H1 (cell line): ENCODE measurements around the gene BAHD1. TPM values are rescaled to one million over a fixed set of nuclear protein-coding genes. Genes with fewer than 3 reads are reported as not detected.

Experiments
- CTCF ChIA-PET: fragments of 300-600 bp; sonication (Branson Sonifier 250); formaldehyde crosslinking; loops from one replicate; lab custom pipeline; 2021; ENCODE audit not compliant: partially characterized antibody; lab: Charles Lee
- POLR2A ChIA-PET: fragments of 300-600 bp; sonication (Branson Sonifier 250); formaldehyde crosslinking; loops from one replicate; lab custom pipeline; 2021; ENCODE audit warnings: inconsistent platforms; ENCODE audit not compliant: partially characterized antibody; lab: Charles Lee
- DNase-seq, 2 experiments: peaks; one replicate each; pipeline versions ENCODE4 v3.0.0 to v3.0.0-alpha.2; 2010 to 2022; ENCODE audit warnings: low spot score in 2 of 2, low read depth in 1 of 2, mixed read lengths in 1 of 2
- FAIRE-seq: peaks from 2 replicates; lab custom pipeline; 2011; peaks lifted over from hg19 to GRCh38; lab: Jason Lieb, UNC
- H2AFZ ChIP-seq: 2 replicates; pipeline ENCODE4 v1.8.1; 2012; ENCODE audit warnings: low read length, inconsistent platforms
- H2AK5ac ChIP-seq: 2 replicates; pipeline ENCODE4 v1.6.1; 2013; ENCODE audit warnings: low read depth, low read length
- H2BK120ac ChIP-seq: replicated peaks from 2 replicates; pipeline ENCODE3; 2013; ENCODE audit warnings: low read depth, low read length, inconsistent platforms
- H2BK12ac ChIP-seq: 2 replicates; pipeline ENCODE4 v1.6.1; 2013; ENCODE audit warnings: low read depth, low read length
- H2BK15ac ChIP-seq: 2 replicates; pipeline ENCODE4 v1.6.1; 2013; ENCODE audit warnings: low read length
- H2BK20ac ChIP-seq: 2 replicates; pipeline ENCODE4 v1.6.1; 2013; ENCODE audit warnings: low read length
- H2BK5ac ChIP-seq: 2 replicates; pipeline ENCODE4 v1.6.1; 2013; ENCODE audit warnings: low read depth, low read length
- H3K14ac ChIP-seq: 2 replicates; pipeline ENCODE4 v1.6.1; 2013; ENCODE audit warnings: inconsistent platforms; ENCODE audit not compliant: insufficient read length
- H3K18ac ChIP-seq: 2 replicates; pipeline ENCODE4 v1.6.1; 2013; ENCODE audit warnings: low read length; ENCODE audit errors: extremely low read depth
- H3K23ac ChIP-seq: 2 replicates; pipeline ENCODE4 v1.6.1; 2013; ENCODE audit warnings: inconsistent platforms; ENCODE audit not compliant: insufficient read length
- H3K23me2 ChIP-seq: 2 replicates; pipeline ENCODE4 v1.6.1; 2013; ENCODE audit warnings: low read depth, low read length
- H3K27ac ChIP-seq: 2 replicates; pipeline ENCODE4 v1.6.1; 2011; ENCODE audit warnings: low read depth, low read length, inconsistent platforms
- H3K27me3 ChIP-seq, 4 experiments: replicated peaks in 1 of 4; 1 replicate in 1 of 4; 2 replicates in 3 of 4; pipeline versions ENCODE4 v1.6.1 to v1.8.1; 2011 to 2013; ENCODE audit warnings: low read length in 3 of 4, mild to moderate bottlenecking in 3 of 4, inconsistent platforms in 2 of 4, mixed read lengths in 2 of 4, moderate library complexity in 1 of 4; ENCODE audit not compliant: control insufficient read depth in 3 of 4, insufficient read depth in 3 of 4; ENCODE audit errors: extremely low read depth in 1 of 4
- H3K36me3 ChIP-seq, 4 experiments: 2 replicates each; pipeline versions ENCODE4 v1.6.1 to v1.8.1; 2011 to 2013; ENCODE audit warnings: mild to moderate bottlenecking in 4 of 4, low read length in 3 of 4, moderate library complexity in 2 of 4, control low read depth in 1 of 4, inconsistent platforms in 1 of 4; ENCODE audit not compliant: insufficient read depth in 4 of 4, control insufficient read depth in 2 of 4
- H3K4ac ChIP-seq: replicated peaks from 2 replicates; pipeline ENCODE3; 2013; ENCODE audit warnings: low read length, low read depth, mixed read lengths, inconsistent platforms; ENCODE audit not compliant: insufficient read length
- H3K4me1 ChIP-seq, 4 experiments: replicated peaks in 1 of 4; 1 replicate in 1 of 4; 2 replicates in 3 of 4; pipeline versions ENCODE4 v1.6.1 to v1.8.1; 2011 to 2013; ENCODE audit warnings: low read length in 3 of 4, inconsistent platforms in 2 of 4, mixed read lengths in 1 of 4; ENCODE audit not compliant: insufficient read depth in 4 of 4, control insufficient read depth in 3 of 4
- H3K4me2 ChIP-seq, 2 experiments: 2 replicates each; pipeline versions ENCODE4 v1.6.1 to v1.8.1; 2011 to 2013; ENCODE audit warnings: low read depth in 2 of 2, low read length in 2 of 2, control low read depth in 1 of 2, inconsistent platforms in 1 of 2, mild to moderate bottlenecking in 1 of 2; ENCODE audit not compliant: insufficient read depth in 1 of 2
- H3K4me3 ChIP-seq, 4 experiments: fragments of 200-600, 300-600 bp in 1 of 4; sonication (generic), shearing (Covaris generic), sonication (Bioruptor Twin) in 1 of 4; 2 replicates each; pipeline versions ENCODE4 v1.5.1 to v1.8.1; 2011 to 2016; ENCODE audit warnings: low read length in 4 of 4, low read depth in 3 of 4, control low read depth in 2 of 4, inconsistent platforms in 2 of 4, mild to moderate bottlenecking in 2 of 4, mixed read lengths in 1 of 4, moderate library complexity in 1 of 4; ENCODE audit not compliant: insufficient read depth in 2 of 4; ENCODE audit errors: extremely low read depth in 1 of 4
- H3K56ac ChIP-seq: replicated peaks from 2 replicates; pipeline ENCODE3; 2013; ENCODE audit warnings: low read depth, mild to moderate bottlenecking, mixed read lengths, low read length, inconsistent platforms; ENCODE audit not compliant: insufficient read length
- H3K79me1 ChIP-seq: 2 replicates; pipeline ENCODE4 v1.6.1; 2013; ENCODE audit warnings: low read depth, low read length, control low read depth
- H3K79me2 ChIP-seq, 2 experiments: 2 replicates each; pipeline versions ENCODE4 v1.6.1 to v1.8.1; 2012 to 2013; ENCODE audit warnings: low read length in 2 of 2, mild to moderate bottlenecking in 2 of 2, inconsistent platforms in 1 of 2; ENCODE audit not compliant: insufficient read depth in 2 of 2, control insufficient read depth in 1 of 2
- H3K9ac ChIP-seq, 4 experiments: replicated peaks in 1 of 4; 1 replicate in 1 of 4; 2 replicates in 3 of 4; pipeline versions ENCODE4 v1.6.1 to v1.8.1; 2011 to 2013; ENCODE audit warnings: low read depth in 3 of 4, low read length in 3 of 4, control low read depth in 2 of 4, mild to moderate bottlenecking in 2 of 4, moderate library complexity in 2 of 4, inconsistent platforms in 1 of 4; ENCODE audit errors: extremely low read depth in 1 of 4
- H3K9me3 ChIP-seq, 2 experiments: 2 replicates each; pipeline versions ENCODE4 v1.6.1 to v1.8.1; 2012 to 2013; ENCODE audit warnings: mild to moderate bottlenecking in 2 of 2, moderate library complexity in 2 of 2, control low read depth in 1 of 2, inconsistent platforms in 1 of 2, low read depth in 1 of 2, low read length in 1 of 2, mixed read lengths in 1 of 2; ENCODE audit not compliant: insufficient read depth in 2 of 2
- H4K20me1 ChIP-seq, 2 experiments: replicated peaks in 1 of 2; 2 replicates each; pipeline versions ENCODE3 to v1.8.1; 2011 to 2013; ENCODE audit warnings: inconsistent platforms in 2 of 2, low read length in 2 of 2, mild to moderate bottlenecking in 1 of 2; ENCODE audit not compliant: insufficient read depth in 2 of 2, control insufficient read depth in 1 of 2
- H4K5ac ChIP-seq: 2 replicates; pipeline ENCODE4 v1.6.1; 2013; ENCODE audit warnings: low read length, low read depth, mixed read lengths, inconsistent platforms; ENCODE audit not compliant: insufficient read length
- H4K8ac ChIP-seq: 2 replicates; pipeline ENCODE4 v1.8.0; 2013; ENCODE audit warnings: mild to moderate bottlenecking, moderate library complexity, low read length, inconsistent platforms; ENCODE audit not compliant: insufficient read depth; ENCODE audit errors: extremely low read depth
- H4K91ac ChIP-seq: replicated peaks from 2 replicates; pipeline ENCODE3; 2013; ENCODE audit warnings: low read length, mixed read lengths, inconsistent platforms; ENCODE audit not compliant: insufficient read length
- BRCA1 ChIP-seq: IDR thresholded peaks from 2 replicates; pipeline ENCODE4 v1.6.1; 2012; ENCODE audit warnings: low read depth, low read length, improper control_type of control experiment
- EP300 ChIP-seq, 2 experiments: IDR thresholded peaks; 1 replicate in 1 of 2; 2 replicates in 1 of 2; pipeline ENCODE4 v1.6.1; 2011 to 2012; ENCODE audit warnings: low read depth in 2 of 2, low read length in 2 of 2, mild to moderate bottlenecking in 2 of 2, borderline replicate concordance in 1 of 2, inconsistent platforms in 1 of 2, moderate library complexity in 1 of 2
- FOSL1 ChIP-seq: IDR thresholded peaks from 2 replicates; pipeline ENCODE4 v1.6.1; 2011; ENCODE audit warnings: mild to moderate bottlenecking, low read depth, low read length, moderate library complexity; ENCODE audit not compliant: insufficient read depth
- GABPA ChIP-seq: IDR thresholded peaks from 2 replicates; pipeline ENCODE4 v1.6.1; 2011; ENCODE audit warnings: mild to moderate bottlenecking, low read length, moderate library complexity, borderline replicate concordance; ENCODE audit not compliant: insufficient read depth
- GTF2F1 ChIP-seq: IDR thresholded peaks from 2 replicates; pipeline ENCODE4 v1.6.1; 2012; ENCODE audit warnings: low read depth, low read length, improper control_type of control experiment, borderline replicate concordance
- RBBP5 ChIP-seq: IDR thresholded peaks from 2 replicates; pipeline ENCODE4 v1.7.1; 2012; ENCODE audit warnings: low read depth, mild to moderate bottlenecking, inconsistent platforms, low read length, moderate library complexity, borderline replicate concordance
- RNF2 ChIP-seq: fragments of 200-900, 300-1000 bp; sonication (generic); IDR thresholded peaks from 2 replicates; pipeline ENCODE4 v1.7.1; 2016; ENCODE audit warnings: borderline replicate concordance, low read depth, mild to moderate bottlenecking, antibody characterized with exemption, low read length; ENCODE audit not compliant: poor library complexity, severe bottlenecking; ENCODE audit errors: missing control alignments
- SUZ12 ChIP-seq: fragments of 200-600 bp; sonication (generic); IDR thresholded peaks from 2 replicates; pipeline ENCODE4 v1.6.1; 2012; ENCODE audit warnings: mild to moderate bottlenecking, inconsistent platforms, low read length, moderate library complexity, mixed read lengths
- YY1 ChIP-seq: IDR thresholded peaks from 2 replicates; pipeline ENCODE4 v1.6.1; 2011; ENCODE audit warnings: low read depth, mild to moderate bottlenecking, low read length
- WGBS, 2 experiments: shearing (Covaris generic) in 1 of 2; methylation state at CpG; one replicate each; pipeline versions ENCODE4 v1.1.6 to v1.1.7; 2013 to 2015; ENCODE audit warnings: low lambda C conversion rate in 2 of 2, mixed read lengths in 2 of 2, inconsistent platforms in 1 of 2, low coverage in 1 of 2, missing lambda C conversion rate in 1 of 2; ENCODE audit not compliant: insufficient replicate concordance in 2 of 2, insufficient coverage in 1 of 2, insufficient read length in 1 of 2; ENCODE audit errors: extremely low coverage in 1 of 2, missing lambda C conversion rate in 1 of 2; 5-methylcytosine and 5-hydroxymethylcytosine counted together
- polyA plus RNA-seq, 7 experiments: library from polyadenylated mRNA; depleted of rRNA in 3 of 7; stranded (reverse) in 5 of 7; unstranded in 2 of 7; fragments of >200 nt in 5 of 7; fragments of 200-250 nt in 2 of 7; gene quantifications; 1 replicate in 5 of 7; 2 replicates in 1 of 7; 4 replicates in 1 of 7; pipeline versions ENCODE4 v1.2.1 to v1.2.3, GENCODE V29; 2011 to 2013; ENCODE audit warnings: missing spikeins in 2 of 7, mixed read lengths in 2 of 7
- total RNA-seq: library from RNA; stranded (reverse); fragmentation: NEBNext Ultra II Directional; extraction: Animal tissue kit (Norgen Biotek cat#: 25700); gene quantifications from 2 replicates; pipeline ENCODE4 v1.2.1, GENCODE V29; 2021
- TF ChIP-seq, protein P1 (sequence below): IDR thresholded peaks from 2 replicates; pipeline ENCODE4 v1.6.1; 2012; ENCODE audit warnings: inconsistent platforms

BAHD1 gene
- total and polyA plus RNA-seq, 2 of the 8 experiments (the other 6 are each of a cell fraction or from before 2014, with no cell fraction given): 15.0 to 38.9 TPM

DNA sequence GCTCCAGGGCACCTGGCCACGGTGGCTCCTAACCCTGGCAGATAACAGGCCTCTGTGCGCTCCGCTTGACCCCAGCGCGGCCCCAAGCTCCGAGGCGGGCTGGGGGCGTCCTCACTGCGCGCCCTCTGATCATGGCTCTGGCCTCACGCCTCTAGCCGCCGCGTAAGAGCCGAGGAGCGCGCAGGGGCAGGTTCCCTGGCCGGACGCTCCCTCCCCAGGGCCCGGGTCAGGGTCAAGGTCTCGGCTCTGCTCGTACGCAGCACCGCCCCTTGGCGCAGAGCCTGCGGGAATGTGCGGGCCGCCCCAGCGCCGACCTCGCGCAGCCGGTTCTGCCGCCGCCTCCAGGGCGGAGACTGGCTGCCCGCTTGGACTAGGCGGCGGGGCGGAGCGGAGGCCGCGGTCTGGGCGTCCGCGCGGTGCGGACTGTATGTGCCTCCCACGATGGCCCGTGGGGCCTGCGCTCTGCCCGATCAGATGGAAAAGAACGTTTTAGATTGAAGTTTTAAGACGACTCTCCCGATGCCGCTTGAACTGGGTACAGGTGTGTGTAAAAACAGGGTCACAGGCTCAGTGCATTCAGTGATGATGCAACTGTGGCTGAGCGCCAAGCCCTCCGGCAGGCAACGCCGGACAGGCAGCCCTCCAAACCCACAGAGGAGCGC is 70.8 kb downstream of the BAHD1 start:
- Histone ChIP-seq H3K23ac (no peak overlapping the region), H3K36me3 (no peaks in the 10 kb centered on the region), H3K14ac (no peak overlapping the region), H3K27ac (no peak overlapping the region), H2BK20ac (0 out of 2 replicates have a peak overlapping the region, but pooled peaks have one; percentile 55), H3K9me3 (no peaks in the 10 kb centered on the region), H3K4me1 (peaks cover 4 to 11% (median 10%) of the 10 kb centered on the region in 4 experiments; a peak in 6 of 7 replicates), H3K4ac (no peak overlapping the region), H3K4me2 (peak overlapping the region; percentile 80 to 88), H2BK12ac (peak overlapping the region; percentile 90; the same call in 1 of the 2 replicates), H3K79me1 (no peaks in the 10 kb centered on the region), H3K9ac (peak overlapping the region in 3 of 4 experiments; percentile 34 to 84 (median 35); a peak in 5 of 7 replicates), H3K79me2 (no peaks in the 10 kb centered on the region), H4K5ac (no peak overlapping the region), H2BK120ac (peak overlapping the region; percentile 71), H2BK5ac (no peak overlapping the region), H2BK15ac (peak overlapping the region; percentile 95; the same call in 1 of the 2 replicates), H3K56ac (no peak overlapping the region), H4K20me1 (no peaks in the 10 kb centered on the region), H3K23me2 (peaks cover 9% of the 10 kb centered on the region), H4K91ac (peak overlapping the region; percentile 81), H4K8ac (peak overlapping the region; percentile 97), H3K4me3 (peak overlapping the region; percentile 36 to 58 (median 46)), H2AFZ (peak overlapping the region; percentile 79; the same call in 1 of the 2 replicates), H2AK5ac (no peak overlapping the region), H3K18ac (peak overlapping the region; percentile 97), H3K27me3 (peaks cover 0 to 32% (median 24%) of the 10 kb centered on the region in 4 experiments; a peak in 6 of 7 replicates)
- DNase-seq (peak in 1 of 2 experiments; percentile 85), FAIRE-seq (no peak)
- 8% methylated on average over 50 of the region's 61 CpGs; no CpG with 5 or more reads in 1 of the 2 experiments for WGBS, 2 experiments
- ChIA-PET POLR2A (interaction anchor here (1.0 kb wide), 1 partner anchor 74 kb away, joined by 3 read pairs; no protein-coding TSS in a partner anchor), CTCF (interaction anchor here (1.0 kb wide), 1 partner anchor 383 kb away, joined by 3 read pairs; the partner anchor contains the start of gene VPS18)
- peak; percentile 43; the same call in 1 of the 2 replicates for TF ChIP-seq YY1
- TF ChIP-seq RBBP5: no peak; the same call in 1 of the 2 replicates
- TF ChIP-seq GTF2F1: no peak
- TF ChIP-seq, protein P1, sequence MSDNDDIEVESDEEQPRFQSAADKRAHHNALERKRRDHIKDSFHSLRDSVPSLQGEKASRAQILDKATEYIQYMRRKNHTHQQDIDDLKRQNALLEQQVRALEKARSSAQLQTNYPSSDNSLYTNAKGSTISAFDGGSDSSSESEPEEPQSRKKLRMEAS: no peak
- TF ChIP-seq FOSL1: no peak
- TF ChIP-seq GABPA: peak; percentile 54; the same call in 1 of the 2 replicates
- no peak for TF ChIP-seq RNF2
- TF ChIP-seq BRCA1: no peak
- no peak for TF ChIP-seq EP300 (IDR thresholded peaks at IDR 0.05; ENCODE audit: borderline replicate concordance in 1 of 2, low read depth in 2 of 2, low read length in 2 of 2)
- peak; percentile 52; the same call in 1 of the 2 replicates for TF ChIP-seq SUZ12
